Islet precursor cell (in vitro differentiated cells): ENCODE results near the gene SERPINE2.
A peak's percentile ranks its signal among the peaks of the same experiment; 100 is the strongest.

ENCODE experiments used
- DNase-seq: peaks from one replicate; pipeline ENCODE4 v3.0.0-alpha.2; 2018

Gene SERPINE2

DNA sequence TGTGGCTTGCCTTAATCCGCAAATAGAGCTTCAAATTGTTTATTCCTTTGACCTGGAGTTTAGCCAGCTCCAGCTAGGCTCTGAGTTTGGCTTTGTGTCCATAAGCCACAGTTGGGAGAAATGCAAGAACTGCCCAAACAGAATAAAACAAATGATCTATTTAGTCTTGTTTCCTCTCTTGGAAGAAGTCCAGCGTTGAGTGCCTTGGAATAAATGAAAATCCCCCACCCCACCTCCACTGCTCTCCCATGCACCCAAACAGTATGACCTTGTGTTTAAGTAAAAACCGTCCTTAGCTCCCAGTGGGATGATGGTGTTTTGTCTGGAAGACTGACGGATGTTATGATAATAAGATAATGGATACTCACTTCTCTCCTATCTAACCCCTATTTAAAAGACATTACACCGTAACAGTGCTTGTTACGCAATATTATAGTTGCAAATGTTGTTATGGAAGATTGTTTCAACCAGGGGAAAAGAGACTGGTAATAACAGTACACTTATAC, 3.2 kb upstream of the SERPINE2 start:
- no peak for DNase-seq

- DNase-seq = no peak
These were observed 2.5 kb upstream of the SERPINE2 start for GRCh38 chr2:224041554-224041953.

GRCh38 chr2:224040753-224041152, 1.7 kb upstream of the SERPINE2 start:
- DNase-seq = no peak

DNA sequence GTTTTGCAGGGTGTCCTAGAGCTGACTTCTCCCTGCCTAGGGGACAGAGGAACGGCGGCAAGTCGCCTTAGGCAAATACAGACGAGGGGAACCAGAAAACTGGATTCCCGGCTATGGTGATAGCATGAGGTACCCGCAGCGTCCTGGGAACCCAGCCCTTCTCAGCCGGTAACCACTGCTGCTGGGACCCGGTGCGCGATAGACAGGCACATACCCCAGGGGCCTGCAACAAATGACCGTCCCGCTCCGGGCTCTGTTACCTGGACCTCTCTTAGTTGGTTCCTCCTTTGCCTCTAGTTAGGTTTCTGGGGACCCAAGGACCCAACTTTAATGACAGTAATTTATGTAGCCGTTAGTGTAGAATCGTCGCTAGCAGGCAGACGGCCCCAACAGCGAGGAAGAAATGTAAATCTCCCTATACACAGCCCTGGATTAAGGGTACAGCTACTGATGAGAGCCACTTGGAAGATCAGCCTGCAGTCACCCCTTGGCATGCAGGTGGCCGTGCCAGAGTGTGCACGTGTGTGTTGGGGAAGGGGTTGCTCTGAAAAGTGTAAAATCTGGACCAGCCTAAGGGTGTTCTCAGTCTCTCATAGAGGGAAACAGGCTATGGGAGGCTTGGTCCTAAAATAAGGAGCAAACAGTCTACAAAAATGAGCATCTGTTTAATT, 819 bp upstream of the SERPINE2 start:
- DNase-seq = no peak

- no peak for DNase-seq
These were observed 331 bp downstream of the SERPINE2 start for GRCh38 chr2:224038830-224039079.

DNA sequence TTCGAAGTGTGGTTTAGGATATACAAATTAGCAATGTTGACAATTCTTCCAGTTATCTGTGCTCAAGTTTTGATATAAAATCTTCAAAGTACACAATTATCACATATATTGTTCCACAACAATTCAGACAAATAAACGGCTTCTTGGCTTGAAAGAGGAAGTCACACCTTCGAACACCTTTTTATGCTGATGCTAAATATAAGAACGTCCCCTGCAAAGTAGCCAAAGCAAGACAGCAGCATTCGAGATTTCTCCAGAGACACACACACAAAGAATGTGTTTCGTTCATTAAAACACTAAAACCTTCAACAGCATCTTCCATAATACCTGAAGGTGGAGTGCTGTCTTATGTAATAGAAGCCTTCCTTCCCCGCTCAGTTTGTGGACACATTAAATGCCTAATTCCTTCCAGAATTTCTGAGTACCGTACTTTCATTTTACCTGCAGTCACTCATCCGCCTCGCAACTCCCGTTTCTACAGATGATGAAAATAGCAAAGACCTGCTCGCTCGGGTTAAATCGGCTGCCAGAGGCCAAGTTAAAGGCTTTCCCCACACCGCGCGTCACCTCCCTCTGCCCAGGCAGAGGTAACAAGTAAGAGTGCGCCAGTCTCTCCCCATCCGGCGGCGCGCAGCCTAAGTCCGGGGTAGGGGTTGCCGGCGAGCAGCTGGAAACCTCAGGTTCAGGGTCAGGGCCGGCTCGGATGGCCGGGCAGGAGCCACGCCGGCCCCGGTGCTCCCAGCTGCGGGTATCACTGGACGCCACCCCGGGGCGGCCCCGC, 847 bp downstream of the SERPINE2 start:
- DNase-seq = peak; percentile 81

GRCh38 chr2:224036731-224037361, 2.2 kb downstream of the SERPINE2 start:
- no peak for DNase-seq

GRCh38 chr2:224034017-224034416, 5.1 kb downstream of the SERPINE2 start:
- DNase-seq = no peak

DNA sequence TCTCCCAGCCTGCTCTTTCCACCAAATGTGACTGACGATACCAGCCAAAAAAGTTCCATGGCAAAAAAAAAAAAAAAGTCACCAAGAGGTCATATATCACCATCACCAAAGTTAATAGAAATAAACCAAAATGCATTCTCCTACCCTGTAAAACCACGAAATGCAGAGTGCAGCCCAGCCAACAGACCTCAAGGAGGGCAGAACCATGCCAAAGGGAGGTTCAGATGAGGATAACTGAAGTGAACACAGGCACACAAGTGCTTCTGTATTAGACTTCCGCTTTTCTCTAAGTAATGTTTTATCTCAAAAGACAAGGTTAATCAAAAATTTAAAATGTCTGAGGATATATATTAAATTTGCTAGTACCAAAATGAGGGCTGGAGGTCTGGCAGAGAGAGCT, 5.5 kb downstream of the SERPINE2 start:
- no peak for DNase-seq

DNA sequence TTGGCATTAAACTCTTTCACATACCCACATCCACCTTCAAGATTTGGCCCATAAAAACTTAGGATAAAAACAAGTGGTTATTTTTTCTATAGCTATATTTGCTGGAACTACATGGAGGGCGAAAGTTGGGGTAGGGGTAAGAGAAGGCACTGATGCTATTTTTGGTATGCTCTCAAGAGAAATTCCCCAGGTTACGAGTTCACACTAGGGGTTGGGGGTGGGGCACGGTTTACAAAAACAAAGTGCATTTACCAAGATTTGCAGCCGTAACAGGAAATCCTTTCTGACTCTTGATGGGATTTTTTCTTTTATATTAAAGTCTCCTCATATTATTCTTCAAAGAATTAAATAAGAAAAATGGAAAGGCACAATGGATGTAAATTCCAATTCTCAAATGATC, 6.8 kb downstream of the SERPINE2 start:
- DNase-seq = no peak

DNA sequence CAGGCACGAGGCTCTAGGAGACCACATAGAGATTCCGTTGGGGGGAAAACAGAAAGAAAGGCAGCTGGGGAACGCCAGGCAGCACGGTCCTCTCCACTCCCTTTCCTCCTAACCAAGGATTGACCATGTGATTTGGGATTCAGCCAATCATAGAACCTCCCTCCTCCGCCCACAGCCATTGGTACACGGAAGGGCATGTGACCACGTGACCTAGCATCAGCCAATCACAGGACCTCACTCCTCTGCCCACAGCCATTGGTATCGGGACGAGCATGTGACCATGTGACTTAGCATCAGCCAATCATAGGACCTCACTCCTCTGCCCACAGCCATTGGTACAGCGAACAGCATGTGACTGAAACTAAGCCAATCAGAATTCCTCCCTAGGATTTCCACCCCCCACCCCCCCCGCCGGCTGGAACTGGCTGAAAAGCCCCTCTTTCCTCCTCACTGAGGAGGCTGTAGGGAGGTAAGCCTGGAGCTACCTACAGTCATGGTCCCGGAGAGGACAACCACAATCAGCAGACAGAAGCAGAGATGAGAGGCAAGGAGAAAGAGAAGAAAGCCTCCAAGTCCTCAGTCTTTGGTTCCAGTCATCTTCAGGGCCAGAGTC, 7.6 kb downstream of the SERPINE2 start:
- DNase-seq = no peak

GRCh38 chr2:224030786-224031185, 8.3 kb downstream of the SERPINE2 start:
- no peak for DNase-seq

DNA sequence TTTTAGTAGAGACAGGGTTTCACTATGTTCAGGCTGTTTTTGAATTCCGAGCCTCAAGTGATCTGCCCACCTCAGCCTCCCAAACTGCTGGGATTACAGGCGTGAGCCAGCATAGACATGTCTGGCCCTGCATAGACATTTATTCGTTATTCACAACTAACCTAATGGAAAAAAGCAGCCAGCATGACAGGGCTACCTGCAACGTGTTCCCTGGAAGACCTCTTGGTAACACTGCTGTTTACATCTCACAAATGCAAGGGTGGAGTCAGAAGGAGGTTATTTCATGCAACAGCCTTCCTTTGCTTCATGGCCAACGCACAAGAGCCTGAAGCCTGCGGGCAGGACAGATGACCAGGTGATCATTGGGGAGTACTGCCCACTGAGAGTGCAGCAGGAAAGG, 9.2 kb downstream of the SERPINE2 start:
- DNase-seq = no peak

DNA sequence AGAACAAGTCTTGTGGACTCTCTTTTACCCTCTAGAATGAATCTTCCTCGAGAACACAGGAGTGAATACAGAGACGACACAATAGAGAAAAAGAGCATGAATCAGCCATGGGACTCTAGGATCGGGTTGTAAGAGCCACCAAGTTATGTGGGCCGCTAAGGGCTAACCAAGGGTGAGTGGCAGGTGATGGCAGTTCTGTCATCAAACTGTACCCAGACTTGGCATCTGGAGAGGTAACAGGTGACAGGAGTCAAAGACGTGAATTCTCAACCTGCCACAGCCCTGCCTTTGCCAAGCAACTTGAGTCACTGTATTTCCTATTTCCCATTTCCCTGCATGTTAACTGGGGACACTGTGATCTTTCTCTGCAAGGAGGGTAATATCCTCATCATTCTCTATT, 11.2 kb downstream of the SERPINE2 start:
- DNase-seq = no peak

DNA sequence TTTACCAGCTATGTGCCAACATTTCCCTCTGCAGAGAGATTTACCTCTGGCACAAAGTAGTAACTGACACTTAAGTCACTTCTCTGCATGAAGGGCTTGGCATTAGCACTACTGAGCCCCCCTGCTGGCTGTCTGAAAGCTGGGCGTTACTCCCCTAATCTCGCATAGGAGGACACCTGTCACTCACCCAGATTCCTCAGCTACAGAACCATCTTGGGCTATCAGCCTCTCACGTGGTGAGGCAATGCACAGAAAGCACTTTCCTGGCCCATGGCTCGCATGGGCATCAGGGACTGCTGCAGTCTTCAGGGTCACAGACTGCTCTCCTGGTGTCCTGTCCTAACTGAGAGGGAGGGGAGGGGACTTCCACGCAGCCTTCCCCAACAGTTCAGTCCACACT, 12.0 kb downstream of the SERPINE2 start:
- peak; percentile 47 for DNase-seq

DNA sequence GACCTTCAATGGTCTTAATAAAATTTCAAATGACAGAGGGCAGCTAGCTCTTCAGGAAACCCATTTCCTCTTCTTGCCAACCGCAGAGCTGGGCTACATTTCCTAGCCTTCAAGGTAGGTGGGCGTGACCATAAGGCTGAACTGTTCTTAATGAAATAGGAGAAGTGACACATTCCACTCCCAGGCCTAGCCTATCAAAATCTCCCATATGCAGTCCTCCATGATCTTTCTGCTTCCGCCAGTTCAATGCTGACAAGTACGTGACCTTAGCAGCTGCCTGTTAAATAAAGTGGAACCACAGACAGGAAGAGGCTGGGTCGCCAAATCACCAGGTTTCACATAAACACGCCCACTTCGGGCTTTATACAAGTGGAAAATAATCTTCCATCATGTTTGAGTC, 13.2 kb downstream of the SERPINE2 start:
- DNase-seq = no peak

DNA sequence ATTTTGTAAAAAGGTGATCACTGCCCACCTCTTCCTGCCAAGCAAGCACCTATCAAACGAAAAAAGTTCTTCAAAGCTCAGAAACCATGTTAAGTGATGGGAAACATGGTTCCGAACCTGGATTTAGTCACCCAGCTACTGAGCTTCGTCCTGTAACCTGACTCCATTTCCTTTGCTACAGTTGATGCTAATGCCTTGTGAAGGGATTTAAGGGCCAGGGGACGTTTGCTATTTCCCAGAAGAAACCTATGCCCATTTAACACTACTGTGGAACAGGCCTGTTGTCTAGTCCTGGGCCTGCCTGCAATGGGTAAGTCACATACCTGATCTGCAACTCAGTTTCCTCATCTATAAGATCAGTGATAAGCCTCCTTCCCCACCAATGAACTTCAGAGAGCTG, 14.8 kb downstream of the SERPINE2 start:
- DNase-seq = peak; percentile 29

GRCh38 chr2:224023188-224023587, 15.9 kb downstream of the SERPINE2 start:
- DNase-seq = peak; percentile 14

DNA sequence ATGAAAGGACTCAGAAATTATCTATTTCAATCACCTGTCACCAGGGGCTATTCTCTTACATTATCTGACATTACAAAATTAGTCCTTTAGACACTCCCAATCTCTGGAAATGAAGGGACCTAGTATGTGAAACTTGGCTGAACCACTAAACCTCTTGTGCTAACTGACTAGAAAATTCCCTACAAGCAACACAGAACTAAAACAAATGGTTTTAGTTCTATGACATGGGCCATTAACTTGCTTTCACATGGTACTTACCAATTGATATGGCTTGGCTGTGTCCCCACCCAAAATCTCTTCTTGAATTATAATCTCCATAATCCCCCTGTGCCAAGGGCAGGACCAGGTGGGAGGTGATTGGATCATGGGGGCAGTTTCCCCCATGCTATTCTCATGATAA, 16.6 kb downstream of the SERPINE2 start:
- peak; percentile 7 for DNase-seq

DNA sequence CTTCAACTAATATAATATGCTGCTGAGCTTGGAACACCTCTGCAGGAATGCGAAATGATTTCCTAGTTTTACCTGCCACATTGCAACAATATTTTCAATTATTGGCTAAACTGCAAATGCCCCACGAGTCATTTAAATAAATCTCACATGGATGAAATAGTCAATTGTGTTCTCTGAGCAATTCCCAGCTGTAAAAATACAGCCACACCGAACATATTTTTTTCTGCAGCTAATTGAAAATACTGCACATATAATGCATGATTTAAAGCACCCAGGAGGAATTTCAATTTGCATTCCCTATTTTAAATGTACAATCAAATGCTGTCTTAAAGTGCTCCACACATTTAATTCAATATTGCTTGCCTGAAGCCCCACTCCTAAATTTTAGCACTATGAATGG, 18.6 kb downstream of the SERPINE2 start:
- no peak for DNase-seq

DNA sequence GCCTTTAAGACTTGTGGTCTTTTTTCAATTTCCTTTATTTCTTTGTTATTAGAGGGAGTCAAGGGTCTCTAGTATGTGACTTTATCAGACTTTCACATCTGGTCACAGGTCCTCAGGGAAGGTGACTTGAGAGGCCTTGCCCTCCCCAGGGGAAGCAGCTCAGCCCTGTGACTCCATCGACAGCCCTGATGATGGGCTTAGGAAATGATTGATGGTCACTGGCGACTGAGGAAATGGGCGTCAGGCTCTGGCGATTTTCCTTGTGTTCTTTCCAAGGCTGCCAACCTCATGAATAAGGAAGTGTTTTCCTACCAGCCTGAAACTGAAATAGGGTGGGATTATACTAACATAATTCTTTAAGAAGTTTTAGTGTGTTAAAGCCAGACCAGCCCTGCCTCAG, 21.1 kb downstream of the SERPINE2 start:
- DNase-seq = no peak

DNA sequence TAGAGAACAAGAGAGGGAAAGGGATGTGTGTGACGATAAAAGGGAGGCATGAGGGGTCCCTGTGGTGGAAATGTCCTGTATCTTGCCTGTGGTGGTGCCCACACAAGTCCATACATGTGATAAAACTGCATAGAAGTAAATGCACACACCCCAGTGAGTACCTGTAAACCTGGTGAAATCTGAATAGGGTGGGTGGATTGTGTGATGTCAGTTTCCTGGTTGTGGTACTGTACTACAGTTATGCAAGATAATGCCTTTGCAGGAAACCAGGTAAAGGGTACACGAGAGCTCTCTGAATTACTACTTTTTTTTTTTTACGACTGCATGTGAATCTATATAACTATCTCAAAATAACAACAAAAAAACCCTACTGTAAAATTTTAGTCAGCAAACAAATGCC, 22.1 kb downstream of the SERPINE2 start:
- DNase-seq = no peak

DNA sequence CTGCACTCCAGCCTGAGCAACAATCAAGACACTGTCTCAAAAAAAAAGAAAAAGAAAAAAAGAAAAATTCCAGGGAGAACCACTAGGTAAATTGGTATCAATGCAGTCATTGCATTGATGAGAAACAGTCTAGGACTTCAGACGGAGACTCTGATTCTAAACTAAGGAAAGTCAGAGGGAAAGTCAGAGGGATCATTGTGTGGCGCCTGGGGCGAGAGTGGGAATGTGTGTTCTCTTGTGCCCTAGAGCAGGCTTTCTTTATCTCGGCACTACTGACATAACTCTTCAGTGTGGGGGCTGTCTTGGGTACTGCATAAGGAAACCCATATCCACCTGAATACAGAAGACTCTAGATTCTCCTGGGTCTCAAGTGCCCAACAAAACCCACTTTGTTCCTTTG, 24.8 kb downstream of the SERPINE2 start:
- peak; percentile 68 for DNase-seq

GRCh38 chr2:224011837-224012236, 27.2 kb downstream of the SERPINE2 start:
- no peak for DNase-seq
